HG02852 (cell line): ENCODE data around the gene CLCN5.

Experiments used
- ATAC-seq: cut with Tn5 transposase; IDR thresholded peaks from one replicate; pipeline ENCODE4 v1.9.1; 2021; ENCODE audit warnings: mild to moderate bottlenecking, moderate library complexity; ENCODE audit not compliant: unreplicated experiment

Gene CLCN5

DNA sequence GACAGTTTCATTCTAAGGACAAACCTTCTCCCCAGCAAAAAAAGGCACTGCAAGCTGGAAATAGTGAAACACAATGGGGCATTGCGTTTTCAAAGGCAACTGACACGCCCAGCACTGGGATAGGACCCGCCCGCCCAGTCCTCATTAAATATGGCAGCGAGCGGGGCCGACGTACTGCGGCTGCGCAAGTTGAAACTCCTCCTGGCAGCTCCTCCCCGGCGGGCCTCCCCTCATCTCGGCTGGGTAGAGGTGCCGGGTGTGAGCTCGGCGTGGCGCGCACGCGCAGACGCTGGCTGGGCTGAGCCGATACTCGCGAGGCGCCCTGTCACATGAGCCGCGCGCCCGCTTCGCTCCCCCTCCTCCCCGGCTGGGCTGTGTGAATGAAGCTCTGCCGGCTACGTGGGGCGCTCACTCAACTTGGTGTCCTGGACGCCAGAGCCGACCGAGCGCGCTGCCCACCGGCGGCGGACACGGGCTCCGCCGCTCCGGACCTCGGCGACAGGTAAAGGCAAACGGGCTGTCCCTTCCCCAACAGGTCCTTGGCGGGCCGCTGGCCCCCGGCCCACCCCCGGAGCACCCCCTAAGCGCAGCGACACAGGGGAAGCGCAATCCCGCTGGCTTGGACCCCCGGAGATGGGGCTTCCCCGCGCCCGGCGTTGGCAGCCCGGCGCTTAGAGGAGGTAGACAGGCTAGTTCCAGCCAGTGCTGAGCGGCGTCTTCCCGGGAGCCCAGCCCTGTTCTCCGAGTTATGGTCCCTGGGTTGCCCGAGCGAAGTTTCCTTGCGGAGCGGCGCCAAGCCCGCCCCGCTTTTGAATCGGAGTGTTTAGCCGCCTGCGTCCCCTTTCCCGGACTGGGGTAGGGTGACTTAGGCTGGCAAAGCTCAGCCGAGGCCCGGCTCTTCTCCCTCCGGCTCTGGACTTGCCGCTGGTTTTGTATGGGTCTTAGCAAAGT, at the start of gene CLCN5:
TSS of gene CLCN5 (plus strand) at position 306 of the 951 bp plus-strand sequence. CDS start 2,703 bp downstream, outside the sequence.
- peak; percentile 94 for ATAC-seq

DNA sequence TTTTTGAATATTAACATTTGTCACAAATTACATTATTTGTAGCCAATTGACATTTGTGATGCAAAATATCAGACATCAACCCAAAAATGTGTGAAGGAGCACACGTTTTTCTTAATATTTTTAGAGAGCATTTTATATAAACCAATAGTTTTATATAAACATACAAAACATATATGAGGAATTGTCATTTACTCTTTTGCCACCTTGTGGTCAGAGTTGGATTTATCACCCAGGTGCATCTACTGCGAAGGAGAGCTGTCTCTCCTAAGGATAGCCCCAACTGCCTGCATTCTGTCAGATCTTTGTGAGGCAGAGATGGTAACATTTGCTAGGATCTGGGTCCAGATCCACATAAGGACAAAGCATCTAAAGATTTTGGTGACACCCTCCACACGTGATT, 45.6 kb upstream of the CLCN5 start:
- ATAC-seq: no peak

DNA sequence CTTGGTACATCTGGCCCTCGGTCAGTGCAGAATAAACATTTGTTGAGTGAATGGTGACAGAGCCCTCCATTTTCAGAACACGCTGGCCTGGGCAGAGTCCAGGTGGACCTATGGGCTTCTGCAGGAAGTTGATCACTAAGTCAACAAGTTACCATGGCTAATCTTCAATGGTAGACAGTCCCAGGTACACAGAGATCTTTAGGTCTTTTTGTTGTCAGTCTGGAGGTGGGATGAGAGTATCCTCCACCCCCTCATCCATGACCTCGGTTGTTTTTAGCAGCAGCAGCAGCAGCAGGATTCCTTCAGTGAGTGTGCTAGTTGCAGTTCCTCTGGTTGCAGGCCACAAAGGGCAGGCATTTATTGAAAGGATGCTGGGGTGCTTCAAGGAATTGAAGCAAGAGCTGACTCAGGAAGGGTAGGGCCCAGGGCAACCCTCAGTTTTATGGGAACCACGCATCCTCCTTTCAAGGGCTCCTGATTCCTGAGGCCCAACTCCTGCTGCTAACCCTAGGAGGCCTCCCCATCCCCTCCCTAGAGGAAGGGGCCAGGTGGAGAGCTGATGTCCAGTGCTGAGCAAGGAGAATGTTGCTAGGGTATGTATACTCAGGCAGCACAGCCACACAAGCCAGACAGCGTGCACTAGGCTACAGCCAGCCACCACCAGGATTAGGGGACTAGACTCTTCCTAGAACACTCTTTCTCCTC, 44.8 kb upstream of the CLCN5 start:
- no peak for ATAC-seq

DNA sequence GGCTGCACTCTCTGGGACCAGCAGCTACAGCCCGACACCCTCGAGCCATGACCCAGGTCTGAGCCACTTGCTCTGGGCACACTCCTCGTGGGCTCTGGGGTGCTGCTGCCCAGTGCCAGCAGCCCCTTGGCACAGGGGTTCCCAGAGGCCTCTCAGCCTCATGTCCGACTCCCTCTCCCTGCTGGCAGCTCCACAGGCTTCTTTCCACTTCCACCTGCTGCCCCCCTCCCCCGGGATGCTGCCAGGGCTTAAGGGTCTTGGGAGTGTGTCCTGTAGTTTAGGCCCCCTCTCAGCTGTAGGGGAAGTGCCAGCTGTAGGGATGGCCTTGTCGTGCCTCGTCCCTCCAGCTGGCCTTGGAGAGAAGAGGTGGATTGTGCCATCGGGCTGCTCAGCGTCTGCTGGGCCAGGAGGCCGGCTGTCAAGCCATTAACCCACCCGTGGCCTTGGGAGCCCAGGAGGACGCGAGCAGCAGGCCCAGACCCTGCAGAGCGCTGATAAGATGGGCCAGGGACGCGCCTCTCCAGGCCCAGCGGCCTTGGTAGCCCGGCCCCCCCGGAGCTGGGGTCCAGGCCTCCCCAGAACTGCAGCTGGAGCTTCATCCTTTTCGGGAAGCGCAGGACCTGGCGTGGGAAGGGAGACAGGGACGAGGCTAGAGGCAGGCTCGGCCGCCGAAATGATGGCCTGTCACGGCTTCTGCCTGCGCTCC, 44.1 kb upstream of the CLCN5 start:
- no peak for ATAC-seq

DNA sequence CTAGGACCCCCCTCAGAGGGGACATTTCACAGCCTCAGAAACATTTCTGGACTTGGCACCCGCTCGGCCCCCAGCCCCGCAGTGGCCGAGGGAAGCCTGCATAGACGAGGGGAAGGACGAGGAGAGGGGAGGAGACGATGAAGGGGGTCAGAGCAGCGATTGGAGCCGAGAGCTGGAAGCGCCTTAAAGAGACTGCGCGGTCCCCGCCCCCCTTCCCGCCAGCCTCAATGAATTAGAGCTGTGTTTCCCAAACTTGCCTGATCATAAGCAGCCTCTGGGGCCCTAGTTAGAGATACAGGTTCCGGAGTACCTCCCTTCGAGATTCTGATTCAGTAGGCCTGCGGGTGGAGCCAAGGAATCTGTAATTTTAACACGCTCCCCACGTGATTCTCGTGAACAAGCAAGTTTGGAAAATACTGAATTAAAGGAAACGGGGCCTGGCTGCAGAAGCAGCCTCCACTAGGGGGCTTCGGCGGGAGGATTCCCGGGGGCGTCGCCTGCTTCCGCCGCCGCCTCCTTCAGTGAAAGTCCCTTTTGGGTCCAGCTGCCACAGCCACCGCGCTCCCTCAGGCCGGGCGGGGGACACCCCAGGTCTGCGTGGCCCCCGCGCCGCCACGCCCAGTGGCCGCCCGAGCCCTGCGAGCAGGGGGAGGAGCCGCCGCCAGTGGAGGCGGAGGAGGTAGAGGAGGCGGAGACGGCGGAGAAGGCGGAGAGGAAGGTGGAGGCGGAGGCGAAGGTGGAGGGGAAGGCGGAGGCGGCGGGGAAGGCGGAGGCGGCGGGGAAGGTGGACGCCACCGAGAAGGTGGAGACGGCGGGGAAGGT, 43.4 kb upstream of the CLCN5 start, which contains the start of gene USP27X:
TSS of gene USP27X (plus strand) at position 651 of the 822 bp plus-strand sequence. CDS start 824 bp downstream, outside the sequence.
- ATAC-seq: peak; percentile 83

DNA sequence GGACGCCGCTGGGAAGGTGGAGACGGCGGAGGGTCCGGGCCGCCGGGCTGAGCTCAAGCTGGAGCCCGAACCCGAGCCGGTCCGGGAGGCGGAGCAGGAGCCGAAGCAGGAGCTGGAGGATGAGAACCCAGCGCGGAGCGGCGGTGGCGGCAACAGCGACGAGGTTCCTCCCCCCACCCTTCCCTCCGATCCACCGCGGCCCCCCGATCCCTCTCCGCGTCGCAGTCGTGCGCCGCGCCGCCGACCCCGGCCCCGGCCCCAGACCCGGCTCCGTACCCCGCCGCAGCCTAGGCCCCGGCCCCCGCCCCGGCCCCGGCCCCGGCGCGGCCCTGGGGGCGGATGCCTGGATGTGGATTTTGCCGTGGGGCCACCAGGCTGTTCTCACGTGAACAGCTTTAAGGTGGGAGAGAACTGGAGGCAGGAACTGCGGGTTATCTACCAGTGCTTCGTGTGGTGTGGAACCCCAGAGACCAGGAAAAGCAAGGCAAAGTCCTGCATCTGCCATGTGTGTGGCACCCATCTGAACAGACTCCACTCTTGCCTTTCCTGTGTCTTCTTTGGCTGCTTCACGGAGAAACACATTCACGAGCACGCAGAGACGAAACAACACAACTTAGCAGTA, 42.6 kb upstream of the CLCN5 start:
- ATAC-seq: peak; percentile 12

DNA sequence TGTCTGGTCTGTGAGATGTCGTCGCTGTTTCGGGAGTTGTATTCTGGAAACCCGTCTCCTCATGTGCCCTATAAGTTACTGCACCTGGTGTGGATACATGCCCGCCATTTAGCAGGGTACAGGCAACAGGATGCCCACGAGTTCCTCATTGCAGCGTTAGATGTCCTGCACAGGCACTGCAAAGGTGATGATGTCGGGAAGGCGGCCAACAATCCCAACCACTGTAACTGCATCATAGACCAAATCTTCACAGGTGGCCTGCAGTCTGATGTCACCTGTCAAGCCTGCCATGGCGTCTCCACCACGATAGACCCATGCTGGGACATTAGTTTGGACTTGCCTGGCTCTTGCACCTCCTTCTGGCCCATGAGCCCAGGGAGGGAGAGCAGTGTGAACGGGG, 41.7 kb upstream of the CLCN5 start:
- no peak for ATAC-seq

DNA sequence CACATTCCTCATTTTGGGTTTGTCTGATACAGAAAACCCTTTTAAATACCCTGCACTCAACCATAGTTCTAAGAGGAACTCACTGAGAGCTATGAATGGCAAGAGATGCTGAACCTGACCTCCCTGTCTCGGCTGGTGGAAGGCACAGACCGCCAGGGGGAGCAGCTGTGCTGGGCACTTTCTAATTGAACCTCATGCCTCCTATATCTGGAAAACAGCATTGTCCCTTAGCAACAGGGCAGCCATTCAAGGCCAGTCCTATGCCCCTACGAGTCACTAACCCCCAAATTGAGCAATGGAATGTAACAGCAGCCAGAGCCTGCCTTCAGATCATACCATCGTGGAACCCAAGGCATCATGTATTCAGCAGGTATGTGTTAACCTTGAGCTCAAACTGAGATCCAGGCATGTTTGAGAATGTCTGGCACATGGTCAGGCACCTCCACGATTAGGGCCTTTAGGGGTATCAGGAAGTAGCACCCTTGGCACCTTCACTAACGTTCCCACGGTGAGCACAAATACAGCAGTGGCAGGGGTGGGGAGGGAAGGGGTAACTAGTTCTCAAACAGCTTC, 38.0 kb upstream of the CLCN5 start:
- ATAC-seq: peak; percentile 54

DNA sequence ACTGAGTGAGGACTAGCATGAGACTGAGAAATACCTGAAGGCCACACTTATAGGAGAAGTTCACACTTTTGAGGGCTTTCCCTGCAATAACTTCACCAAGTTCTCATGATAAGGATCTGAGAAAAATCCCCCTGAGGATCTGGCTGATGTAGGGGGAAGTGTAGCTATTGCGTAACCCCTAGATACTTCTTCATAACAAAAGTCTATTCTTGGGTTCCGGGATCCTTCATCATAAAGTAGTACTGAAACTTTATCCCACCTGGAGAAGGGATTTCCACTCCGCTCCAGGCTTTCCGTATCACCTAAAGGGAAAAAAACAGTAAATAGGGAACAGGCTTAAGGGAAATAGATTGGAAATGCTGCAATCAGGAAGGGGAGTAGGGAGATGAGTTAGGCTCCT, 29.9 kb upstream of the CLCN5 start:
- no peak for ATAC-seq

DNA sequence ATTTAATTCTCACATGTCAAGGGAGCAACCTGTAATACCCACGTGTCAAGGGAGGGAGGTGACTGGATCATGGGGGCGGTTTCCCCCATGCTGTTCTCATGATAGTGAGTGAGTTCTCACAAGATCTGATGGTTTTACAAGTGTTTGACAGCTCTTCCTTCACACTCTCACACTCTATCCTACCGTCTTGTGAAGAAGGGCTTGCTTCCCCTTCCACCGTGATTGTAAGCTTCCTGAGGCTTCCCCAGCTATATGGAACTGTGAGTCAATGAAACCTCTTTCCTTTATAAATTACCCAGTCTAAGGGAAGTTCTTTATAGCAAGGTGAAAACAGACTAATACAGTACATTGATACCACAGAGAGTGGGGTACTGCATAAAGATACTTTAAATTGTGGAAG, 25.4 kb upstream of the CLCN5 start:
- no peak for ATAC-seq

DNA sequence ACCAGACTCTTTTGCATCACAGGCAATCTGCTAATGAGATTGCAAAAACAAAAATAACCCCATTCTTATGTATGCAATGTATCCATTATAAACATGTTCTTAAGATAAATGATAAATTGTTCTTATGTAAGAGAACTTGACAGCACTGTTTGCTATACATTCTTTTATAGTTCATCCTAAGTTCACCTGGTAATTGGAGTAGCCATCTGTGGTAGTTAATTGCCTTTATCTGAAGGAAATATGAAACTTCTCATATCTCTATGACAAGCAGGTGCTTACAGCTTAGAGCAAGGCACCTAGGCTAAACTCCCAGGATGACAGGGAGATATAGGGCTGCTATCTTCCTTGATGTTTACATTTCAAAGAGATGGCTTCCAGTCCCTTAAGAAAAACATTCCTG, 21.3 kb upstream of the CLCN5 start:
- ATAC-seq: no peak

DNA sequence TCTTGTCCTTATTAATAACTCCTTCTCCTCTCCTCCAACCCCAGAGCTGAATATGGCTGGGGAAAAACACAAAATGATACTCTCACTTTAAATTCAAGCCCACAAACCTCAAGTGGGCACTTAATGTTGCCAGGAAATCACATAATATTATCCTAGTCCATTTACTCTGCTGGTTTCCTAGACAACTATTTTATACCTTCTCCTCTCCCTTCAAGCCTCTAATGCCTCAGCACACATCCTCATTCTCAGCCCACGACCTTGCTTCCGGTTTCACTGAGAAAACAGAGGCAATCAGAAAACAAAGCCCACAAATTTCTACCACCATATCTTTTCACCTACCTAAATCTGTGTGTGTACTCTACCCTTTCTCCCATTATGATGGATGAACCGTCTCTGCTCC, 12.1 kb upstream of the CLCN5 start:
- peak; percentile 72 for ATAC-seq

DNA sequence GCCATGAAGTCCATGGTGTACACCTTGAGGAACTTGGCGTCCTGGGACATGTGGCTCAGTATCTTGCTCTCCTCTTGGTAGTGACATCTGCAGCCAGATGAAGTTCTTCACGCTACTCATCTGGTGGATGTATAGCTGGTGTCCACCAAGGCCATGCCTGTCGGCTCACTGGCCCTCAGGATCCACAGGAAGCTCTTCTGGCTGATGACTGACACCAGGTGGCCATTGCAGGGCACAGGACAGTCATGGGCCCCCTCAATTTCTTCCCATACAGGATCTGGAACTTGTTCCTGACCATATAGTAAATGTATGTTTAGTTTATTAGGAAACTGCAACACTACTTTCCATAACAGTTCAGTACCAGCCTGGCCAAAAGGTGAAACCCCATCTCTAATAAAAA, 10.3 kb upstream of the CLCN5 start:
- ATAC-seq: no peak

DNA sequence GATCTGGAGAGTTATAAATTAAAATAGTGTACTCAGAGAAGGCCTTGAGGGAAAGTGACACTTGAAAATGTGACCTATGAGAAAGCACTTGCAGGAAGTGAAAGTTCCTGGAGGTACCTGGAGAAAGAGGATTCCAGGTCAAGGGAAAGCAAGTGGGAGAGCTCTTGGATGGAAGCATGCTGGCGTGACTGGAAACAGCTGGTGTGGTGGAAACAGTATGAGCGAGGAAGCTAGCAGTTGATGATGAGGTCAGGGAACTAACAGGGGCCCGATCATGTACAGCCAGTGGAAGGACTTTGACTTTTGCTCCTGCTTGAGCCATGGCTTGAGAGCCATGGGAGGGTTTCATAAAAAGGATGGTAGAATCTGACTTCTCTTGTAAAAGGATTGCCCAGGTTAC, 9.5 kb upstream of the CLCN5 start:
- no peak for ATAC-seq

DNA sequence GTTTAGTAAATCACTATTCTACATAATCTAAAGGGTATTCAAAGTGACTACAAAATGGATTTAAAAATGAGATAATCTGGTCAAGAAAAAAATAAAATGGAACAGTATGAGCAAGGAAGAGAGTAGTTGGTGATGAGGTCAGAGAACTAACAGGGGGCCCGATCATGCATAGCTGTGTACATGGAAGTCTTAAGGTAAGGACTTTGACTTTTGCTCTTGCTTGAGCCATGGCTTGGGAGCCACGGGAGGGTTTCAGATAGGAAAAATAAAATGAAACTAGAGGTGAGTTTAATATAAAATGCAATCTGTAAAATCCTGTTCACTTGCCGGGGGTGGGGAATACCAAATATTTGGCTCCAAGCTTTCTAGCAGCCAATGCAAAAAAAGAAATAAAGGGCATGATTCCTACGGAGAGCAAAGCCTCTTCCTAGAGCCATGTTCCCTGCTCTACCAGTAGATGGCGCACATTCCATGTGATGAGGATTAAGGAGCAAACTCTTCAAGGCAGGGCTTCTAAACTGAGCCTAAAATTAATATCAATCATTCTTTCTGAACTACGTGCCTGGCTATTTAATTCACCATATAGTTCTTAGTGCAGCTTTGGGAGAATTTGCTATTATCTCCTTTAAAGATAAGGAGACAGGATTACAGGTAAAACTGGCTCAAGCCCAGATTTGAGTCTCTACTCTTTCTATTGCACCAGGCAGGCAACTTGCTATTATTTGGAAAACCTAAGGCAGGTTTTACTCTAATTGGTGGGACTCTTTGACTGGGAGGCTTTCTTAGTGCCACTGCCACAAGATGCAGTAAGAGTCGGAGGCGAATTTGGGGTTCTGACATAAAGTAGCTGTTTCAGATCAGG, 6.8 kb upstream of the CLCN5 start:
- ATAC-seq: peak; percentile 72

DNA sequence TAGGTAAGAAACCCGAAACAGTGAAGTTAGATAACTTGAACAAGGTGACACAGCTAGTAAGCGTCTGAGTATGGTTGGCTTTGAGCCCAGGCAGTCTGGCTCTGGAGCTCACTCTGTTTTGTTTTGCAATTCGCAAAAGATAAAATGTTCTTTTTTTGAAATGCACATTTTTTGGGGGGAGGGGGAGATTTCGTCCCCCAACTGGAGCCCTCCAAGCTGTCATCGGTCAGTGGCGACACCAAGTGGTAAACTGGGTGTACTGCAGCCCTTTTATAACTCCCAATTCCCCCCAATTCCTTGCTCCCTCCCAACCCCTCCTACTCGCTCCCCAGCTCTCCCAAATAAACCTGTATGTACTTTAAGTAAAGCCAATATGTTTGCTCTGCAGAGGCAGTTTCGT, 2.8 kb upstream of the CLCN5 start:
- no peak for ATAC-seq

DNA sequence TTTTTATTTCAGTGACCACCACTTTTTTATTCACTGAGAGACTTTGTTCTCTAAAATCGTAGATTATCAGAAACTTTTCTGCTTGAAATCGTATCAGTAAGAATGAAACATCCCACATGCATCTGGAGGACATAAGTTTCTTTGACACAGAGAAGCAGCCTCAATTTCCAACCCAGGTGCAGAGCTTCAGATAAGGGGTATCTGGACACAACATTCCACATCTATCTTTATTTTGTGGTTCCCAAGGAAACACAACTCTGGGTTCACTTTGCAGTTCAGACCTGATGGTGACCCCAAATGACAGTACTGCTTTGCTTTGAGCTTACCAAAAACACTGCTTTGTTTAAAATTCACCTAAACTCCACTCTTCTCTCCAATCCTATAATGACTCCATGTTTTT, 1.3 kb upstream of the CLCN5 start:
- ATAC-seq: no peak

DNA sequence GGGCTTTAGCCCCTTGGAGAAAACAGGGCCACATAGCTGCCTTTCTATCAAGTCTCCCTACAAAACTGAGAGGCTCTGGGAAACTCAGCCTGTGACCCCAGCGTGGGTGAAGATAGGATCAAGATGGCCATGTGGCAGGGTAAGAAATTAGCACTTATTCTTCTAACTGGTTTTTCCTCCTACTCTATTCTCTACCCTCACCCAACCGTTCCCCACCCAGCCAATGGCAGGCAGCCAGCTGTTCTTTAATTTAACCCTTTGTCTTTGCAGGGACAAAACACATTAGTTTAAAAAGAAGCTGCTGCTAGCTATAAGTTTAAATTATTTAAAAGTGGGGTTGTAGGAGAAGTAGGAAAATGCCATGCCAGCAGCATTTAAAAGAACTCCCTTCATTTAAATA, 2.8 kb downstream of the CLCN5 start:
- no peak for ATAC-seq

DNA sequence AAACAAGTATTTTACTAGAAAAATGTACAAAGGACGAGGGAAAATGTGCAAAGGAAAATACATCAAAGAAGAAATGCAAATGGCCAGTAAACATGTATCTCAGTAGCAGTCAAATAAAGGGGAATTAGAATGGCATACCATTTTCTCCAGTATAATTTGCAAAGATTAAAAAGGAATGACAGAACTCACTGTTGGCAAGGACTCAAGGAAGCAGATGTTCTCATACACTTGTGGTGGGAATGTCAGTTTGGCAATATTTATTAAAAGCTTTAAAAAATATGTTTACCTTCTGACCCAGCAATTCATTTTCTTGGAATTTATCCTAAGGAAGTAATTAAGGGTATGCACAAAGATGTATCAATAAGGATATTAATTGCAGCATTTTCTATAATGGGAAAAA, 7.6 kb downstream of the CLCN5 start:
- ATAC-seq: no peak
